Stimulated activated CD4-positive, alpha-beta T cell treated with anti-CD3 and anti-CD28 coated beads, Interleukin-1b, Interleukin-23, amount 100 ng/mL, for 48 hours (primary cell): ENCODE results near the gene RGS16.

Experiments
- DNase-seq: peaks from one replicate; pipeline ENCODE4 v3.0.0-alpha.2; 2020

The RGS16 gene

GRCh38 chr1:182607566-182607965, 3.4 kb upstream of the RGS16 start:
- DNase-seq: no peak

- no peak for DNase-seq
Observed at GRCh38 chr1:182603646-182604174, 479 bp downstream of the RGS16 start.

GRCh38 chr1:182602935-182603645, 1.1 kb downstream of the RGS16 start:
- DNase-seq: no peak

- no peak for DNase-seq
Observed at GRCh38 chr1:182601913-182602312, 2.3 kb downstream of the RGS16 start.

- DNase-seq: peak; percentile 62
Observed at GRCh38 chr1:182601416-182601786, 2.8 kb downstream of the RGS16 start.

- no peak for DNase-seq
Observed at GRCh38 chr1:182600745-182601415, 3.3 kb downstream of the RGS16 start.

- DNase-seq: no peak
Observed at GRCh38 chr1:182600036-182600713, 4.0 kb downstream of the RGS16 start.

GRCh38 chr1:182599339-182599738, 4.8 kb downstream of the RGS16 start:
- DNase-seq: peak; percentile 45

GRCh38 chr1:182598296-182598695, 5.9 kb downstream of the RGS16 start:
- DNase-seq: no peak

- no peak for DNase-seq
Observed at GRCh38 chr1:182596934-182597333, 7.3 kb downstream of the RGS16 start.

- DNase-seq: peak; percentile 69
Observed at GRCh38 chr1:182595641-182596240, 8.4 kb downstream of the RGS16 start.

- DNase-seq: no peak
Observed at GRCh38 chr1:182589931-182590330, 14.3 kb downstream of the RGS16 start.

GRCh38 chr1:182589520-182589919, 14.7 kb downstream of the RGS16 start:
- DNase-seq: no peak

GRCh38 chr1:182588500-182589396, 15.4 kb downstream of the RGS16 start, which contains the start of gene RNASEL:
Gene RNASEL (minus strand): TSS chr1:182589256. CDS start chr1:182586806, 2,450 bp downstream.
- DNase-seq: peak; percentile 52

- no peak for DNase-seq
Observed at GRCh38 chr1:182587666-182588499, 16.3 kb downstream of the RGS16 start.

GRCh38 chr1:182587093-182587492, 17.1 kb downstream of the RGS16 start:
- DNase-seq: no peak

- DNase-seq: no peak
Observed at GRCh38 chr1:182586380-182586779, 17.8 kb downstream of the RGS16 start.

- DNase-seq: no peak
Observed at GRCh38 chr1:182584746-182585145, 19.4 kb downstream of the RGS16 start.

- no peak for DNase-seq
Observed at GRCh38 chr1:182580736-182581135, 23.5 kb downstream of the RGS16 start.

- DNase-seq: no peak
Observed at GRCh38 chr1:182575540-182576149, 28.5 kb downstream of the RGS16 start.

- no peak for DNase-seq
Observed at GRCh38 chr1:182574156-182574555, 30.0 kb downstream of the RGS16 start.
